MCF 10A (cell line): ENCODE data around the gene ADK. TPM values are rescaled to one million over a fixed set of nuclear protein-coding genes. Genes with fewer than 3 reads are reported as not detected.

Experiments used
- BruUV-seq: library from RNA; stranded (reverse); fragments of 400-500 nt; replicated peaks from 2 replicates; lab custom pipeline; 2021; lab: Mats Ljungman, UMichigan
- CTCF ChIA-PET: fragments of 300-600 bp; sonication (Branson Sonifier 250); formaldehyde crosslinking; extraction: SDS; loops from one replicate; lab custom pipeline; 2021; ENCODE audit warnings: antibody characterized with exemption, inconsistent platforms; lab: Yijun Ruan, JAX
- POLR2A ChIA-PET: fragments of 300-600, 350-650 bp; sonication (Branson Sonifier 250); formaldehyde crosslinking; extraction: SDS; loops from one replicate; lab custom pipeline; 2020; ENCODE audit warnings: antibody characterized with exemption, inconsistent platforms; lab: Yijun Ruan, JAX
- DNase-seq: peaks from one replicate; pipeline ENCODE4 v3.0.0-alpha.2; 2018; ENCODE audit not compliant: unreplicated experiment
- H3K27ac Mint-ChIP-seq: one replicate; pipeline ENCODE4 v1.8.0; 2022; ENCODE audit warnings: mild to moderate bottlenecking, low read depth, mixed read lengths; ENCODE audit not compliant: unreplicated experiment
- H3K27me3 Mint-ChIP-seq: one replicate; pipeline ENCODE4 v1.8.0; 2022; ENCODE audit warnings: mixed read lengths; ENCODE audit not compliant: insufficient read depth, unreplicated experiment
- H3K36me3 Mint-ChIP-seq: one replicate; pipeline ENCODE4 v1.8.0; 2022; ENCODE audit warnings: mild to moderate bottlenecking, moderate library complexity, mixed read lengths; ENCODE audit not compliant: insufficient read depth, unreplicated experiment
- H3K4me1 Mint-ChIP-seq: one replicate; pipeline ENCODE4 v1.8.0; 2022; ENCODE audit warnings: mixed read lengths; ENCODE audit not compliant: insufficient read depth, unreplicated experiment
- H3K4me3 Mint-ChIP-seq: one replicate; pipeline ENCODE4 v1.8.0; 2022; ENCODE audit warnings: mild to moderate bottlenecking, moderate library complexity, mixed read lengths; ENCODE audit not compliant: unreplicated experiment
- H3K9me3 Mint-ChIP-seq: one replicate; pipeline ENCODE4 v1.8.0; 2022; ENCODE audit warnings: mixed read lengths; ENCODE audit not compliant: unreplicated experiment
- CTCF ChIP-seq: fragments of 200-600 bp; IDR thresholded peaks from one replicate; pipeline ENCODE4 v1.8.0; 2022; ENCODE audit warnings: antibody characterized with exemption, mild to moderate bottlenecking; ENCODE audit not compliant: unreplicated experiment
- intact Hi-C: fragments of 100-400 bp; cut with micrococcal nuclease; formaldehyde crosslinking; loops from 2 replicates; pipeline ENCODE4 v1.14.1; 2022
- total RNA-seq: library from RNA; stranded (reverse); gene quantifications from 2 replicates; pipeline ENCODE4 v1.2.3, GENCODE V29; 2022

The ADK gene
- total RNA-seq, 1 experiment from 2014 or later: 98.6 TPM

- no peak for TF ChIP-seq CTCF
- intact Hi-C loops: loop anchor here (1.0 to 2.0 kb wide), 3 partner anchors 13 to 38 kb away; no protein-coding TSS in a partner anchor
- BruUV-seq: no TSS peak
- ChIA-PET POLR2A (interaction anchor here (0.5 to 8.2 kb wide), 23 partner anchors 8 to 1541 kb away, joined by 3 to 146 read pairs (median 5); partner anchors contain the start of genes ADK, AP3M1 and SEC24C), CTCF (interaction anchor here (0.6 to 2.2 kb wide), 7 partner anchors 23 to 272 kb away, joined by 3 to 10 read pairs (median 4); no protein-coding TSS in a partner anchor)
- H3K27ac Mint-ChIP-seq: peak overlapping the region; percentile 91
- no peaks in the 10 kb centered on the region for H3K36me3 Mint-ChIP-seq
- peak; percentile 94 for DNase-seq
- no peaks in the 10 kb centered on the region for H3K9me3 Mint-ChIP-seq
- H3K4me1 Mint-ChIP-seq: peaks cover 43% of the 10 kb centered on the region
- H3K27me3 Mint-ChIP-seq: no peaks in the 10 kb centered on the region
- peak overlapping the region; percentile 66 for H3K4me3 Mint-ChIP-seq
These were observed 39.0 kb downstream of the ADK start for GRCh38 chr10:74189999-74190421.

GRCh38 chr10:74190494-74190893 lies 39.5 kb downstream of the ADK start:
- intact Hi-C loops: loop anchor here (1.0 to 2.0 kb wide), 3 partner anchors 14 to 38 kb away; no protein-coding TSS in a partner anchor
- BruUV-seq: TSS peak; percentile 70
- peaks cover 46% of the 10 kb centered on the region for H3K4me1 Mint-ChIP-seq

GRCh38 chr10:74194545-74194944 lies 43.5 kb downstream of the ADK start:
- peak overlapping the region; percentile 91 for H3K27ac Mint-ChIP-seq
- no peaks in the 10 kb centered on the region for H3K9me3 Mint-ChIP-seq
- CTCF ChIA-PET: interaction anchor here (1.9 kb wide), 1 partner anchor 41 kb away, joined by 4 read pairs; no protein-coding TSS in a partner anchor
- DNase-seq: peak; percentile 24
- intact Hi-C loops: no loop called here
- no TSS peak for BruUV-seq
- H3K27me3 Mint-ChIP-seq: no peaks in the 10 kb centered on the region
- H3K4me1 Mint-ChIP-seq: peaks cover 30% of the 10 kb centered on the region
- no peak for TF ChIP-seq CTCF
- H3K4me3 Mint-ChIP-seq: no peak overlapping the region
- H3K36me3 Mint-ChIP-seq: no peaks in the 10 kb centered on the region
- POLR2A ChIA-PET: interaction anchor here (1.6 to 8.2 kb wide), 5 partner anchors 9 to 44 kb away, joined by 3 to 146 read pairs (median 6); partner anchors contain the start of genes ADK and AP3M1

More at GRCh38 chr10:74190494-74190893, 39.5 kb downstream of the ADK start:
- CTCF ChIA-PET: interaction anchor here (0.6 to 2.2 kb wide), 5 partner anchors 22 to 273 kb away, joined by 3 to 10 read pairs (median 4); no protein-coding TSS in a partner anchor
- H3K36me3 Mint-ChIP-seq: no peaks in the 10 kb centered on the region
- peak overlapping the region; percentile 66 for H3K4me3 Mint-ChIP-seq
- H3K27ac Mint-ChIP-seq: peak overlapping the region; percentile 91
- DNase-seq: no peak
- TF ChIP-seq CTCF: no peak
- H3K9me3 Mint-ChIP-seq: no peaks in the 10 kb centered on the region
- POLR2A ChIA-PET: interaction anchor here (0.5 to 8.2 kb wide), 22 partner anchors 8 to 1035 kb away, joined by 3 to 146 read pairs (median 5); partner anchors contain the start of genes ADK, AP3M1 and SEC24C
- H3K27me3 Mint-ChIP-seq: no peaks in the 10 kb centered on the region

- CTCF ChIA-PET: interaction anchor here (0.6 to 1.9 kb wide), 2 partner anchors 40 to 45 kb away, joined by 4 read pairs; partner anchors contain the start of gene AP3M1
- TF ChIP-seq CTCF: no peak
- Mint-ChIP-seq H3K27ac (peak overlapping the region; percentile 91), H3K4me3 (peak overlapping the region; percentile 10), H3K9me3 (no peaks in the 10 kb centered on the region), H3K4me1 (peaks cover 27% of the 10 kb centered on the region), H3K27me3 (no peaks in the 10 kb centered on the region), H3K36me3 (no peaks in the 10 kb centered on the region)
- DNase-seq: no peak
- BruUV-seq: no TSS peak
- POLR2A ChIA-PET: interaction anchor here (0.5 to 8.2 kb wide), 6 partner anchors 8 to 44 kb away, joined by 3 to 146 read pairs (median 5); partner anchors contain the start of genes ADK and AP3M1
- intact Hi-C loops: no loop called here
These were observed 44.0 kb downstream of the ADK start for GRCh38 chr10:74194999-74195398.
